ENCODE measurements around the gene BMP7. TPM values are rescaled to one million over a fixed set of nuclear protein-coding genes. Genes with fewer than 3 reads are reported as not detected.
A peak's percentile ranks its signal among the peaks of the same experiment; 100 is the strongest.

The BMP7 gene
- polyA plus RNA-seq, 4 donors = 0.92 to 3.4 TPM; not detected in 2

- FAIRE-seq (no peak), DNase-seq (no peak)
- Histone ChIP-seq H3K4me1 (ENCODE audit: control insufficient read depth in 3 of 3, insufficient read depth in 2 of 3, low read depth in 1 of 3, low read length in 2 of 3) (no peaks in the 10 kb centered on the region), H3K27me3 (ENCODE audit: control insufficient read depth in 3 of 3, insufficient read depth in 3 of 3, low read length in 3 of 3) (peaks cover 0 to 2% (median 0%) of the 10 kb centered on the region in 3 donors), H3K36me3 (ENCODE audit: control insufficient read depth in 3 of 3, insufficient read depth in 2 of 3, low read depth in 1 of 3, low read length in 3 of 3) (no peaks in the 10 kb centered on the region), H3K4me3 (ENCODE audit: low read depth in 1 of 3, low read length in 3 of 3) (no peak overlapping the region), H3K9me3 (ENCODE audit: control insufficient read depth in 2 of 2, insufficient read depth in 1 of 2, low read depth in 1 of 2, low read length in 1 of 2) (no peaks in the 10 kb centered on the region), H3K27ac (ENCODE audit: low read depth in 1 of 3, low read length in 2 of 3) (no peak overlapping the region)
- 75 to 86% (median 85%) methylated on average over 8 of the region's 8 CpGs for WGBS, 3 donors
Measured at GRCh38 chr20:57230247-57230646, 36.2 kb downstream of the BMP7 start.

GRCh38 chr20:57229490-57229889 lies 37.0 kb downstream of the BMP7 start:
- Histone ChIP-seq H3K36me3 (ENCODE audit: control insufficient read depth in 3 of 3, insufficient read depth in 2 of 3, low read depth in 1 of 3, low read length in 3 of 3) (no peaks in the 10 kb centered on the region), H3K27me3 (ENCODE audit: control insufficient read depth in 3 of 3, insufficient read depth in 3 of 3, low read length in 3 of 3) (peaks cover 0 to 2% (median 0%) of the 10 kb centered on the region in 3 donors), H3K4me1 (ENCODE audit: control insufficient read depth in 3 of 3, insufficient read depth in 2 of 3, low read depth in 1 of 3, low read length in 2 of 3) (no peaks in the 10 kb centered on the region), H3K9me3 (ENCODE audit: control insufficient read depth in 2 of 2, insufficient read depth in 1 of 2, low read depth in 1 of 2, low read length in 1 of 2) (no peaks in the 10 kb centered on the region), H3K27ac (ENCODE audit: low read depth in 1 of 3, low read length in 2 of 3) (no peak overlapping the region), H3K4me3 (ENCODE audit: low read depth in 1 of 3, low read length in 3 of 3) (no peak overlapping the region)
- no peak for DNase-seq
- no peak for FAIRE-seq
- 44 to 69% (median 48%) methylated on average over 4 of the region's 4 CpGs for WGBS, 3 donors

GRCh38 chr20:57225830-57226229 lies 40.6 kb downstream of the BMP7 start:
- no peak overlapping the region for H3K27ac ChIP-seq (ENCODE audit: low read depth in 1 of 3, low read length in 2 of 3)
- no peaks in the 10 kb centered on the region for H3K27me3 ChIP-seq (ENCODE audit: control insufficient read depth in 3 of 3, insufficient read depth in 3 of 3, low read length in 3 of 3)
- DNase-seq = no peak
- H3K4me3 ChIP-seq (ENCODE audit: low read depth in 1 of 3, low read length in 3 of 3) = no peak overlapping the region
- no peaks in the 10 kb centered on the region for H3K36me3 ChIP-seq (ENCODE audit: control insufficient read depth in 3 of 3, insufficient read depth in 2 of 3, low read depth in 1 of 3, low read length in 3 of 3)
- H3K9me3 ChIP-seq (ENCODE audit: control insufficient read depth in 2 of 2, insufficient read depth in 1 of 2, low read depth in 1 of 2, low read length in 1 of 2) = no peaks in the 10 kb centered on the region
- no peak for FAIRE-seq
- WGBS, 3 donors = 71 to 81% (median 76%) methylated on average over 7 of the region's 7 CpGs
- H3K4me1 ChIP-seq (ENCODE audit: control insufficient read depth in 3 of 3, insufficient read depth in 2 of 3, low read depth in 1 of 3, low read length in 2 of 3) = no peaks in the 10 kb centered on the region

- Histone ChIP-seq H3K27ac (ENCODE audit: low read depth in 1 of 3, low read length in 2 of 3) (no peak overlapping the region), H3K27me3 (ENCODE audit: control insufficient read depth in 3 of 3, insufficient read depth in 3 of 3, low read length in 3 of 3) (no peaks in the 10 kb centered on the region), H3K36me3 (ENCODE audit: control insufficient read depth in 3 of 3, insufficient read depth in 2 of 3, low read depth in 1 of 3, low read length in 3 of 3) (no peaks in the 10 kb centered on the region), H3K4me1 (ENCODE audit: control insufficient read depth in 3 of 3, insufficient read depth in 2 of 3, low read depth in 1 of 3, low read length in 2 of 3) (no peaks in the 10 kb centered on the region), H3K4me3 (ENCODE audit: low read depth in 1 of 3, low read length in 3 of 3) (no peak overlapping the region), H3K9me3 (ENCODE audit: control insufficient read depth in 2 of 2, insufficient read depth in 1 of 2, low read depth in 1 of 2, low read length in 1 of 2) (no peaks in the 10 kb centered on the region)
- WGBS, 3 donors = 72 to 81% (median 74%) methylated on average over 4 of the region's 4 CpGs
- FAIRE-seq (no peak), DNase-seq (no peak)
Measured at GRCh38 chr20:57225197-57225733, 41.2 kb downstream of the BMP7 start.

GRCh38 chr20:57224641-57225138 lies 41.8 kb downstream of the BMP7 start:
- DNase-seq = no peak
- peak overlapping the region in 2 of 3 donors; percentile 8 to 13 for H3K27ac ChIP-seq (ENCODE audit: low read depth in 1 of 3, low read length in 2 of 3)
- WGBS, 3 donors = 65 to 72% (median 70%) methylated on average over 19 of the region's 19 CpGs

GRCh38 chr20:57223648-57224489 lies 42.6 kb downstream of the BMP7 start:
- Histone ChIP-seq H3K36me3 (ENCODE audit: control insufficient read depth in 3 of 3, insufficient read depth in 2 of 3, low read depth in 1 of 3, low read length in 3 of 3) (no peaks in the 10 kb centered on the region), H3K4me1 (ENCODE audit: control insufficient read depth in 3 of 3, insufficient read depth in 2 of 3, low read depth in 1 of 3, low read length in 2 of 3) (no peaks in the 10 kb centered on the region), H3K27ac (ENCODE audit: low read depth in 1 of 3, low read length in 2 of 3) (peak overlapping the region in 1 of 3 donors; percentile 8), H3K27me3 (ENCODE audit: control insufficient read depth in 3 of 3, insufficient read depth in 3 of 3, low read length in 3 of 3) (no peaks in the 10 kb centered on the region), H3K9me3 (ENCODE audit: control insufficient read depth in 2 of 2, insufficient read depth in 1 of 2, low read depth in 1 of 2, low read length in 1 of 2) (no peaks in the 10 kb centered on the region), H3K4me3 (ENCODE audit: low read depth in 1 of 3, low read length in 3 of 3) (no peak overlapping the region)
- 63 to 67% (median 64%) methylated on average over 20 of the region's 20 CpGs for WGBS, 3 donors
- FAIRE-seq (no peak), DNase-seq (no peak)

More at GRCh38 chr20:57224641-57225138, 41.8 kb downstream of the BMP7 start:
- H3K27me3 ChIP-seq (ENCODE audit: control insufficient read depth in 3 of 3, insufficient read depth in 3 of 3, low read length in 3 of 3) = no peaks in the 10 kb centered on the region
- H3K9me3 ChIP-seq (ENCODE audit: control insufficient read depth in 2 of 2, insufficient read depth in 1 of 2, low read depth in 1 of 2, low read length in 1 of 2) = no peaks in the 10 kb centered on the region
- H3K36me3 ChIP-seq (ENCODE audit: control insufficient read depth in 3 of 3, insufficient read depth in 2 of 3, low read depth in 1 of 3, low read length in 3 of 3) = no peaks in the 10 kb centered on the region
- no peaks in the 10 kb centered on the region for H3K4me1 ChIP-seq (ENCODE audit: control insufficient read depth in 3 of 3, insufficient read depth in 2 of 3, low read depth in 1 of 3, low read length in 2 of 3)
- FAIRE-seq = no peak
- no peak overlapping the region for H3K4me3 ChIP-seq (ENCODE audit: low read depth in 1 of 3, low read length in 3 of 3)

GRCh38 chr20:57222631-57222950 lies 43.9 kb downstream of the BMP7 start:
- Histone ChIP-seq H3K27me3 (ENCODE audit: control insufficient read depth in 3 of 3, insufficient read depth in 3 of 3, low read length in 3 of 3) (no peaks in the 10 kb centered on the region), H3K4me3 (ENCODE audit: low read depth in 1 of 3, low read length in 3 of 3) (no peak overlapping the region), H3K4me1 (ENCODE audit: control insufficient read depth in 3 of 3, insufficient read depth in 2 of 3, low read depth in 1 of 3, low read length in 2 of 3) (no peaks in the 10 kb centered on the region), H3K27ac (ENCODE audit: low read depth in 1 of 3, low read length in 2 of 3) (no peak overlapping the region), H3K36me3 (ENCODE audit: control insufficient read depth in 3 of 3, insufficient read depth in 2 of 3, low read depth in 1 of 3, low read length in 3 of 3) (no peaks in the 10 kb centered on the region), H3K9me3 (ENCODE audit: control insufficient read depth in 2 of 2, insufficient read depth in 1 of 2, low read depth in 1 of 2, low read length in 1 of 2) (no peaks in the 10 kb centered on the region)
- DNase-seq (no peak), FAIRE-seq (no peak)
- 75 to 80% (median 78%) methylated on average over 1 of the region's 1 CpG for WGBS, 3 donors

- Histone ChIP-seq H3K4me3 (ENCODE audit: low read depth in 1 of 3, low read length in 3 of 3) (no peak overlapping the region), H3K4me1 (ENCODE audit: control insufficient read depth in 3 of 3, insufficient read depth in 2 of 3, low read depth in 1 of 3, low read length in 2 of 3) (no peaks in the 10 kb centered on the region), H3K36me3 (ENCODE audit: control insufficient read depth in 3 of 3, insufficient read depth in 2 of 3, low read depth in 1 of 3, low read length in 3 of 3) (no peaks in the 10 kb centered on the region), H3K27me3 (ENCODE audit: control insufficient read depth in 3 of 3, insufficient read depth in 3 of 3, low read length in 3 of 3) (no peaks in the 10 kb centered on the region), H3K27ac (ENCODE audit: low read depth in 1 of 3, low read length in 2 of 3) (no peak overlapping the region), H3K9me3 (ENCODE audit: control insufficient read depth in 2 of 2, insufficient read depth in 1 of 2, low read depth in 1 of 2, low read length in 1 of 2) (no peaks in the 10 kb centered on the region)
- FAIRE-seq (no peak), DNase-seq (no peak)
- 80 to 82% (median 81%) methylated on average over 14 to 19 of the region's 19 CpGs for WGBS, 3 donors
Measured at GRCh38 chr20:57221916-57222630, 44.4 kb downstream of the BMP7 start.
